ENCODE data around the gene FBXL22.

FBXL22 gene

DNA sequence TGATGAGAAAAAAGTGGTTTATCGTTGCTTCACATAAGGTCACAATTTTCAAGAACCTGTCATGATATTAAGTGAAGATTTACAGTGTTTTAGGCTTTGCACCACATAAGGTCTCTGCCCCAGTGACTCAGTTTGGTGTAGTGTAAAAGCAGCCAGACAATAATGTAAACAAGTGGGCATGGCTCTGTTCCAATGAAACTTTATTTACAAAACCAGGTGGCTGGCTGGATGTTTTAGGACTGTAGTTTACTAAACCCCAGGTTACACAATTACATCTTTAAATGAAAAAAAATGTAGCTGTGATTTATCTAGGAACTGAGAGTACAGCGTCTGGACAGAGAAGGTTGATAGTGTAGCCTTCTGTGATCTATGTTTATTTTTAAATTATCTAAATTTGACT, 9.7 kb upstream of the FBXL22 start:
- no peaks in the 10 kb centered on the region for H3K79me2 ChIP-seq (ENCODE audit: low read length)
- no peak overlapping the region for H2AFZ ChIP-seq (ENCODE audit: low read length)
- H3K9me3 ChIP-seq (replicated peaks; ENCODE audit: insufficient read depth, low read length), result no peaks in the 10 kb centered on the region
- H3K36me3 ChIP-seq (replicated peaks; ENCODE audit: insufficient read depth, low read length), result peaks cover 6% of the 10 kb centered on the region; the same call in 1 of the 2 replicates
- H3K4me2 ChIP-seq (ENCODE audit: low read depth, low read length), result no peak overlapping the region
- TF ChIP-seq, protein P1, sequence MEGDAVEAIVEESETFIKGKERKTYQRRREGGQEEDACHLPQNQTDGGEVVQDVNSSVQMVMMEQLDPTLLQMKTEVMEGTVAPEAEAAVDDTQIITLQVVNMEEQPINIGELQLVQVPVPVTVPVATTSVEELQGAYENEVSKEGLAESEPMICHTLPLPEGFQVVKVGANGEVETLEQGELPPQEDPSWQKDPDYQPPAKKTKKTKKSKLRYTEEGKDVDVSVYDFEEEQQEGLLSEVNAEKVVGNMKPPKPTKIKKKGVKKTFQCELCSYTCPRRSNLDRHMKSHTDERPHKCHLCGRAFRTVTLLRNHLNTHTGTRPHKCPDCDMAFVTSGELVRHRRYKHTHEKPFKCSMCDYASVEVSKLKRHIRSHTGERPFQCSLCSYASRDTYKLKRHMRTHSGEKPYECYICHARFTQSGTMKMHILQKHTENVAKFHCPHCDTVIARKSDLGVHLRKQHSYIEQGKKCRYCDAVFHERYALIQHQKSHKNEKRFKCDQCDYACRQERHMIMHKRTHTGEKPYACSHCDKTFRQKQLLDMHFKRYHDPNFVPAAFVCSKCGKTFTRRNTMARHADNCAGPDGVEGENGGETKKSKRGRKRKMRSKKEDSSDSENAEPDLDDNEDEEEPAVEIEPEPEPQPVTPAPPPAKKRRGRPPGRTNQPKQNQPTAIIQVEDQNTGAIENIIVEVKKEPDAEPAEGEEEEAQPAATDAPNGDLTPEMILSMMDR (IDR thresholded peaks at IDR 0.05; ENCODE audit: low read length), result no peak
- TF ChIP-seq EZH2phosphoT487 (IDR thresholded peaks at IDR 0.05; ENCODE audit: low read length) (no peak), EZH2 (optimal IDR thresholded peaks at IDR 0.05; ENCODE audit: low read depth, low read length) (no peak)
- no peaks in the 10 kb centered on the region for H3F3A ChIP-seq (ENCODE audit: insufficient read depth, low read length)
- no peak overlapping the region for H3K4me3 ChIP-seq (ENCODE audit: low read length)
- H4K20me1 ChIP-seq (ENCODE audit: insufficient read depth, low read length), result no peaks in the 10 kb centered on the region; the same call in 1 of the 2 replicates
- no peaks in the 10 kb centered on the region for H3K9me2 ChIP-seq (replicated peaks; ENCODE audit: insufficient read depth, low read length)
- no peak overlapping the region for H3K9ac ChIP-seq (ENCODE audit: low read length)
- H3K4me1 ChIP-seq (ENCODE audit: low read length), result no peaks in the 10 kb centered on the region
- no peak for DNase-seq
- no peak overlapping the region for H3K27ac ChIP-seq (ENCODE audit: low read length)
- no peaks in the 10 kb centered on the region for H3K27me3 ChIP-seq (replicated peaks; ENCODE audit: insufficient read depth, low read length)

DNA sequence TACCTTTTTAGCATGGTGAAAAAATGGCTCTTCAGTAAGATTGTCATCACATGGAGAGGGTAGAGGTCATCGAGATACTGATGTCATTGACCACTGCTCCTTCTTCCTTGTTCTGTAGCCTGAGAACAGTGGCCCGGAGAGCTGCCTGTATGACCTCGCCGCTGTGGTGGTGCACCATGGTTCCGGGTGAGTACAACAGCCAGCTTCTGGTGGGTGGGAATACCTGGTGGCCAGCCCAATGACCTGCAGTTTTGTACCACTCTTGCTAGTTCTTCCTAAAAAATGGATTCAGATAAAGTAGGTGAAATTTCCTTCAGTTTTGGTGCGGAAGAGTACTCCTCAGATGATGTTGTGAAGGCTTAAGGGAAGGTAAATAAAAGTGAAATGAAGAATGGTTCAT, 8.4 kb upstream of the FBXL22 start:
- no peaks in the 10 kb centered on the region for H3K9me2 ChIP-seq (replicated peaks; ENCODE audit: insufficient read depth, low read length)
- no peak for DNase-seq
- H3K27me3 ChIP-seq (replicated peaks; ENCODE audit: insufficient read depth, low read length), result no peaks in the 10 kb centered on the region
- TF ChIP-seq, protein P1 (IDR thresholded peaks at IDR 0.05; ENCODE audit: low read length), result no peak
- TF ChIP-seq EZH2 (optimal IDR thresholded peaks at IDR 0.05; ENCODE audit: low read depth, low read length) (no peak), EZH2phosphoT487 (IDR thresholded peaks at IDR 0.05; ENCODE audit: low read length) (no peak)
- H3K4me3 ChIP-seq (ENCODE audit: low read length), result no peak overlapping the region
- H3K9ac ChIP-seq (ENCODE audit: low read length), result no peak overlapping the region
- no peak overlapping the region for H3K27ac ChIP-seq (ENCODE audit: low read length)
- H3K79me2 ChIP-seq (ENCODE audit: low read length), result no peaks in the 10 kb centered on the region
- H3K36me3 ChIP-seq (replicated peaks; ENCODE audit: insufficient read depth, low read length), result peaks cover 6% of the 10 kb centered on the region; the same call in 1 of the 2 replicates
- H3F3A ChIP-seq (ENCODE audit: insufficient read depth, low read length), result no peaks in the 10 kb centered on the region
- H3K9me3 ChIP-seq (replicated peaks; ENCODE audit: insufficient read depth, low read length), result no peaks in the 10 kb centered on the region
- H3K4me1 ChIP-seq (ENCODE audit: low read length), result no peaks in the 10 kb centered on the region
- no peak overlapping the region for H2AFZ ChIP-seq (ENCODE audit: low read length)
- no peaks in the 10 kb centered on the region; the same call in 1 of the 2 replicates for H4K20me1 ChIP-seq (ENCODE audit: insufficient read depth, low read length)
- H3K4me2 ChIP-seq (ENCODE audit: low read depth, low read length), result no peak overlapping the region

DNA sequence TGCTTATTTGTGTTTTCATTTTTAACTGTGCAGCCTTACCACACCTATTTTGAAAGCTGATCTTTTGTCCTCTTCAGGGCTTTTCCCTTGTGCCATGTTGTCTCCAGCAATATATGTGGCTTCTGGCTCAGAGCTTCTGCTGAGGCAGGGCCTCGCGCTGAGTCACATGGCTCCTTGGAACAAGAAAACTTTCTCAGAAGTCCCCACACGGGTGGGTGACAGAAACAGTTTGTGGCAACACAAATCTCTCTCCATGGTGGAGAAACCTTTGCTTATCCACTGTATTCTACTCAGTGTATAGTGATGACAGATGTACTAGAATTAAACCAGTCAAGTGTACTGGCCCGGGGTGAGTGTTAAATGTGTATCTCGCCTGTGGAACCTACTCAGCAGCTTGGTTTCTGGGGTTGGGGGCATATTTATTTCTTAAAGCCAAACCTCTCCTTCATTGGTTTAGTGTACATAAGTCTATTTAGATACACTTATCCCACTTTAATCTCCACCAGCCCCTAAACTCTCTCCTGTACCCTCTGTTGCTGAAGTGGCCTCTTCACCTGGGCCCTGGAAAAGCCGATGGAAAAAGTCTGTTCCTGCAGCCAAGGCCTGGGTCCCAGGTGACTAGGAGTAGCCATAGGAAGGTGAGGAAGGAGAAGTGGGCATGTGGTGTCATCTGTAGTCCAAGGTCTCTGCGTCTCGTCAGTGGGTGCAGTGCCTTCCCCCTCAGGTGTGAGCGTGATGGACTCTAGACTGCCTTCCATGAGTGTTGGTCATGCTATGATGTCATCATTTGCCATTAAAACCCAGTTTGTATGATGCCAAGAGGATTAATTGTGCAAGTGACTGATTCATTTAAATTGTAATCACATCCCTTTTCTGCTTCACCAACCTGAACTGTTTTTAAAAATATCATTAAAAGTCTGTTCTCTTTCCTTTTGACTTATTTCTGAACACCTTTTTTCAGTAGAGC, 3.2 kb upstream of the FBXL22 start:
- Histone ChIP-seq H2AFZ (ENCODE audit: low read length) (no peak overlapping the region), H3K9me3 (replicated peaks; ENCODE audit: insufficient read depth, low read length) (no peaks in the 10 kb centered on the region), H3F3A (ENCODE audit: insufficient read depth, low read length) (no peaks in the 10 kb centered on the region), H4K20me1 (ENCODE audit: insufficient read depth, low read length) (no peaks in the 10 kb centered on the region), H3K27me3 (replicated peaks; ENCODE audit: insufficient read depth, low read length) (no peaks in the 10 kb centered on the region), H3K27ac (ENCODE audit: low read length) (no peak overlapping the region), H3K4me2 (ENCODE audit: low read depth, low read length) (no peak overlapping the region), H3K36me3 (replicated peaks; ENCODE audit: insufficient read depth, low read length) (peaks cover 8% of the 10 kb centered on the region; the same call in 1 of the 2 replicates), H3K4me1 (ENCODE audit: low read length) (0 out of 2 replicates have a peak, but pooled peaks cover 2% of the 10 kb centered on the region), H3K9me2 (replicated peaks; ENCODE audit: insufficient read depth, low read length) (no peaks in the 10 kb centered on the region), H3K79me2 (ENCODE audit: low read length) (no peaks in the 10 kb centered on the region; the same call in 1 of the 2 replicates), H3K9ac (ENCODE audit: low read length) (no peak overlapping the region), H3K4me3 (ENCODE audit: low read length) (no peak overlapping the region)
- TF ChIP-seq, protein P1 (IDR thresholded peaks at IDR 0.05; ENCODE audit: low read length), result no peak
- no peak for TF ChIP-seq EZH2 (optimal IDR thresholded peaks at IDR 0.05; ENCODE audit: low read depth, low read length)
- no peak for TF ChIP-seq EZH2phosphoT487 (IDR thresholded peaks at IDR 0.05; ENCODE audit: low read length)
- no peak for DNase-seq
